GM21390 (cell line): Measurements from ENCODE around the gene MT1H.
A peak's percentile ranks its signal among the peaks of the same experiment; 100 is the strongest.
"Not testable (repeated sequence)": the region's sequence is repeated elsewhere in the genome, so short reads cannot be mapped to it uniquely, and the experiment has no call there.

Experiments used
- ATAC-seq: cut with Tn5 transposase; IDR thresholded peaks from one replicate; pipeline ENCODE4 v1.9.1; 2021; ENCODE audit not compliant: unreplicated experiment

The MT1H gene

GRCh38 chr16:56664506-56664905 is 5.1 kb upstream of the MT1H start:
- ATAC-seq, result no peak

- ATAC-seq, result not testable (repeated sequence)
Measured at GRCh38 chr16:56665286-56666261, 4.0 kb upstream of the MT1H start.

GRCh38 chr16:56667581-56668571 is 1.7 kb upstream of the MT1H start, which contains the start of gene MT1G:
TSS of gene MT1G (minus strand) at chr16:56668065. CDS start at chr16:56667993, 72 bp downstream.
- ATAC-seq, result no peak

- ATAC-seq, result no peak
Measured at GRCh38 chr16:56669840-56670619, 416 bp downstream of the MT1H start.

- no peak for ATAC-seq
Measured at GRCh38 chr16:56670620-56670934, 963 bp downstream of the MT1H start.

GRCh38 chr16:56671691-56672090 is 2.1 kb downstream of the MT1H start:
- ATAC-seq, result not testable (repeated sequence)

GRCh38 chr16:56672171-56672570 is 2.6 kb downstream of the MT1H start:
- ATAC-seq, result not testable (repeated sequence)

GRCh38 chr16:56672761-56673536 is 3.3 kb downstream of the MT1H start:
- ATAC-seq, result no peak

- ATAC-seq, result no peak
Measured at GRCh38 chr16:56673921-56674320, 4.3 kb downstream of the MT1H start.

- ATAC-seq, result not testable (repeated sequence)
Measured at GRCh38 chr16:56674570-56674969, 5.0 kb downstream of the MT1H start.

- no peak for ATAC-seq
Measured at GRCh38 chr16:56675685-56676210, 6.1 kb downstream of the MT1H start.

- no peak for ATAC-seq
Measured at GRCh38 chr16:56677474-56677873, 7.9 kb downstream of the MT1H start.

GRCh38 chr16:56679078-56679730 is 9.6 kb downstream of the MT1H start:
- no peak for ATAC-seq

- ATAC-seq, result no peak
Measured at GRCh38 chr16:56679818-56680217, 10.2 kb downstream of the MT1H start.

GRCh38 chr16:56681939-56682702 is 12.5 kb downstream of the MT1H start, which contains the start of gene MT1X:
TSS of gene MT1X (plus strand) at chr16:56682470. CDS start at chr16:56682541, 71 bp downstream.
- ATAC-seq, result peak; percentile 98

- no peak for ATAC-seq
Measured at GRCh38 chr16:56682703-56683397, 13.2 kb downstream of the MT1H start.

GRCh38 chr16:56683424-56684172 is 14.0 kb downstream of the MT1H start:
- no peak for ATAC-seq
